Keratinocyte (primary cell): ENCODE measurements around the gene ARL4D. TPM values are rescaled to one million over a fixed set of nuclear protein-coding genes. Genes with fewer than 3 reads are reported as not detected.
"Not testable (repeated sequence)": the region's sequence is repeated elsewhere in the genome, so short reads cannot be mapped to it uniquely, and the experiment has no call there.

Experiments
- DNase-seq: peaks from one replicate; pipeline ENCODE4 v3.0.0-alpha.2; 2011; ENCODE audit warnings: low read depth, missing footprints, low spot score
- FAIRE-seq: peaks from 2 replicates; lab custom pipeline; 2011; peaks lifted over from hg19 to GRCh38; lab: Jason Lieb, UNC
- H2AFZ ChIP-seq: 2 replicates; pipeline ENCODE4 v1.6.0; 2012; ENCODE audit warnings: low read length, control low read depth, inconsistent platforms; ENCODE audit not compliant: control insufficient read depth
- H3K27ac ChIP-seq: 2 replicates; pipeline ENCODE4 v1.5.1; 2011; ENCODE audit warnings: low read length; ENCODE audit not compliant: control insufficient read depth, insufficient read depth
- H3K27me3 ChIP-seq: 3 replicates; pipeline ENCODE4 v1.6.0; 2011; ENCODE audit warnings: low read length; ENCODE audit not compliant: control insufficient read depth, insufficient read depth; ENCODE audit errors: extremely low read depth
- H3K36me3 ChIP-seq, 2 experiments: 2 replicates in 1 of 2; 3 replicates in 1 of 2; pipeline ENCODE4 v1.5.1; 2011; ENCODE audit warnings: low read length in 2 of 2, mild to moderate bottlenecking in 1 of 2; ENCODE audit not compliant: control insufficient read depth in 2 of 2, insufficient read depth in 2 of 2; ENCODE audit errors: extremely low read depth in 1 of 2
- H3K4me1 ChIP-seq: 3 replicates; pipeline ENCODE4 v1.5.1; 2011; ENCODE audit warnings: low read length; ENCODE audit not compliant: control insufficient read depth, insufficient read depth; ENCODE audit errors: extremely low read depth
- H3K4me2 ChIP-seq: 3 replicates; pipeline ENCODE4 v1.6.0; 2011; ENCODE audit warnings: low read depth, low read length; ENCODE audit not compliant: control insufficient read depth, insufficient read depth; ENCODE audit errors: extremely low read depth
- H3K4me3 ChIP-seq, 3 experiments: fragments of 200-600 bp in 1 of 3; sonication (generic) in 1 of 3; 2 replicates in 2 of 3; 3 replicates in 1 of 3; pipeline ENCODE4 v1.5.1; 2011 to 2016; ENCODE audit warnings: low read length in 3 of 3, mild to moderate bottlenecking in 3 of 3, control low read depth in 2 of 3, inconsistent platforms in 1 of 3, low read depth in 1 of 3, mixed read lengths in 1 of 3, mixed run types in 1 of 3, moderate library complexity in 1 of 3; ENCODE audit not compliant: control insufficient read depth in 2 of 3, insufficient read depth in 2 of 3; ENCODE audit errors: extremely low read depth in 1 of 3
- H3K79me2 ChIP-seq: 2 replicates; pipeline ENCODE4 v1.6.0; 2012; ENCODE audit warnings: low read length; ENCODE audit not compliant: control insufficient read depth, insufficient read depth
- H3K9ac ChIP-seq: 3 replicates; pipeline ENCODE4 v1.6.0; 2011; ENCODE audit warnings: low read length; ENCODE audit not compliant: control insufficient read depth, insufficient read depth; ENCODE audit errors: extremely low read depth
- H3K9me1 ChIP-seq: 3 replicates; pipeline ENCODE4 v1.6.0; 2011; ENCODE audit warnings: low read length; ENCODE audit not compliant: control insufficient read depth, insufficient read depth; ENCODE audit errors: extremely low read depth
- H3K9me3 ChIP-seq: 2 replicates; pipeline ENCODE4 v1.5.1; 2012; ENCODE audit warnings: low read depth, low read length; ENCODE audit not compliant: control insufficient read depth
- H4K20me1 ChIP-seq: 3 replicates; pipeline ENCODE4 v1.6.0; 2011; ENCODE audit warnings: low read length; ENCODE audit not compliant: control insufficient read depth, insufficient read depth; ENCODE audit errors: extremely low read depth
- EZH2 ChIP-seq: IDR thresholded peaks from one replicate; pipeline ENCODE4 v1.6.1; 2012; ENCODE audit warnings: inconsistent platforms, mild to moderate bottlenecking, low read length, moderate library complexity
- dilution Hi-C: fragments of 300-500 bp; cut with MboI; formaldehyde crosslinking; loops from one replicate; pipeline ENCODE4 v1.7.0; 2020; ENCODE audit warnings: low sequenced_read_pairs; ENCODE audit not compliant: extremely low pct_ligation_motif_present
- polyA plus RNA-seq, 5 experiments: library from polyadenylated mRNA; depleted of rRNA in 3 of 5; stranded (reverse) in 3 of 5; stranded (forward) in 1 of 5; unstranded in 1 of 5; fragments of >200 nt; gene quantifications; 1 replicate in 1 of 5; 2 replicates in 3 of 5; 3 replicates in 1 of 5; pipeline versions ENCODE4 v1.2.1 to v1.2.3, GENCODE V29; 2011 to 2012; ENCODE audit warnings: missing spikeins in 2 of 5, low read depth in 1 of 5, low replicate concordance in 1 of 5
- TF ChIP-seq, protein P1 (sequence below), 3 experiments: IDR thresholded peaks in 1 of 3; conservative IDR thresholded peaks in 1 of 3; optimal IDR thresholded peaks in 1 of 3; 2 replicates in 2 of 3; 3 replicates in 1 of 3; pipeline versions ENCODE3 to v1.5.1; 2011; ENCODE audit warnings: low read length in 3 of 3, mild to moderate bottlenecking in 3 of 3, moderate library complexity in 2 of 3, control low read depth in 1 of 3, inconsistent platforms in 1 of 3; ENCODE audit not compliant: insufficient read depth in 2 of 3; ENCODE audit errors: extremely low read depth in 1 of 3

ARL4D gene
- polyA plus RNA-seq, 1 donor (not counting 4 experiments of a cell fraction or from before 2014, with no cell fraction given) = 36.5 TPM

DNA sequence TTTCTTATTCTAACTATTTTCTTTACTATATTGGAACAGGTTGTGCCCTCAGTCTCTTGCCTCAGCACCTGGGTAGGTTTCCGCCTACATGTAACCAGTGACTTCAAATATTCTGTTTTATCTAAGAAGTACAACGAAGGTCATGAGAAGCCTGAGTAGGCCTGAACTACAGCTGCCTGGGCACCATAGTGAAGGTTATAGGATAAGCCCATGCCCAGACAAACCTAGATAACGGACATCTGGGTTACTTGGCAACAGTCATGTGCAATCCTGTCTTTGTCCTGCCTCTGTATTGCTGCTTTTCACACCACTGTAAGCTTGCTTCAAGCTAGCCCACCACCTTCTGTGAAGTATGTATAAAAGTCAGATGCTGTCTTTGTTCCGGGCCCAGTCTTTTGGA is 25.4 kb upstream of the ARL4D start:
- Histone ChIP-seq H3K27ac (no peak overlapping the region), H3K4me2 (no peak overlapping the region), H3K9ac (no peak overlapping the region), H4K20me1 (no peaks in the 10 kb centered on the region), H3K79me2 (no peaks in the 10 kb centered on the region), H3K27me3 (no peaks in the 10 kb centered on the region), H3K4me3 (no peak overlapping the region), H3K9me1 (no peaks in the 10 kb centered on the region), H3K36me3 (no peaks in the 10 kb centered on the region), H2AFZ (no peak overlapping the region), H3K4me1 (peaks cover 12% of the 10 kb centered on the region), H3K9me3 (no peaks in the 10 kb centered on the region)
- no peak for TF ChIP-seq EZH2
- TF ChIP-seq, protein P1, sequence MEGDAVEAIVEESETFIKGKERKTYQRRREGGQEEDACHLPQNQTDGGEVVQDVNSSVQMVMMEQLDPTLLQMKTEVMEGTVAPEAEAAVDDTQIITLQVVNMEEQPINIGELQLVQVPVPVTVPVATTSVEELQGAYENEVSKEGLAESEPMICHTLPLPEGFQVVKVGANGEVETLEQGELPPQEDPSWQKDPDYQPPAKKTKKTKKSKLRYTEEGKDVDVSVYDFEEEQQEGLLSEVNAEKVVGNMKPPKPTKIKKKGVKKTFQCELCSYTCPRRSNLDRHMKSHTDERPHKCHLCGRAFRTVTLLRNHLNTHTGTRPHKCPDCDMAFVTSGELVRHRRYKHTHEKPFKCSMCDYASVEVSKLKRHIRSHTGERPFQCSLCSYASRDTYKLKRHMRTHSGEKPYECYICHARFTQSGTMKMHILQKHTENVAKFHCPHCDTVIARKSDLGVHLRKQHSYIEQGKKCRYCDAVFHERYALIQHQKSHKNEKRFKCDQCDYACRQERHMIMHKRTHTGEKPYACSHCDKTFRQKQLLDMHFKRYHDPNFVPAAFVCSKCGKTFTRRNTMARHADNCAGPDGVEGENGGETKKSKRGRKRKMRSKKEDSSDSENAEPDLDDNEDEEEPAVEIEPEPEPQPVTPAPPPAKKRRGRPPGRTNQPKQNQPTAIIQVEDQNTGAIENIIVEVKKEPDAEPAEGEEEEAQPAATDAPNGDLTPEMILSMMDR (optimal IDR thresholded peaks at IDR 0.05 in 1 of 3, IDR thresholded peaks at IDR 0.05 in 1 of 3, conservative IDR thresholded peaks at IDR 0.05 in 1 of 3; ENCODE audit: extremely low read depth in 1 of 3, insufficient read depth in 2 of 3, low read length in 3 of 3) = no peak
- FAIRE-seq = no peak
- dilution Hi-C loops = no loop called here
- DNase-seq = no peak

DNA sequence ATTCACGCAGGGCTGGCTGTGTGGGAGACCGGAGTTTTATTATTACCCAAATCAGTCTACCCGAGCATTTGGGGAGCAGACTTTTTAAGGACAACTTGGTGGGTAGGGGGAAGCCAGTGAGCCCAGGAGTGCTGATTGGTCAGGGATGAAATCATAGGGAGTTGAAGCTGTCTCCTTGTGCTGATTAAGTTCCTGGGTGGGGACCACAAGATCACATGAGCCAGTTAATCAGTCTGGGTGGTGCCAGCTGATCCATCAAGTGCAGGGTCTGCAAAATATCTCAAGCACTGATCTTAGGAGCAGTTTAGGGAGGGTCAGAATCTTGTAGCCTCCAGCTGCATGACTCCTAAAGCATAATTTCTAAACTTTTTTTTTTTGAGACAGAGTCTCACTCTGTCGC is 22.9 kb upstream of the ARL4D start:
- H3K9me3 ChIP-seq, H3K27ac ChIP-seq, H3K4me2 ChIP-seq, FAIRE-seq, H3K36me3 ChIP-seq, dilution Hi-C loops, H3K4me3 ChIP-seq, H3K9me1 ChIP-seq, H3K4me1 ChIP-seq, DNase-seq, H3K27me3 ChIP-seq, H3K9ac ChIP-seq, H3K79me2 ChIP-seq, H4K20me1 ChIP-seq, H2AFZ ChIP-seq: not testable (repeated sequence)

DNA sequence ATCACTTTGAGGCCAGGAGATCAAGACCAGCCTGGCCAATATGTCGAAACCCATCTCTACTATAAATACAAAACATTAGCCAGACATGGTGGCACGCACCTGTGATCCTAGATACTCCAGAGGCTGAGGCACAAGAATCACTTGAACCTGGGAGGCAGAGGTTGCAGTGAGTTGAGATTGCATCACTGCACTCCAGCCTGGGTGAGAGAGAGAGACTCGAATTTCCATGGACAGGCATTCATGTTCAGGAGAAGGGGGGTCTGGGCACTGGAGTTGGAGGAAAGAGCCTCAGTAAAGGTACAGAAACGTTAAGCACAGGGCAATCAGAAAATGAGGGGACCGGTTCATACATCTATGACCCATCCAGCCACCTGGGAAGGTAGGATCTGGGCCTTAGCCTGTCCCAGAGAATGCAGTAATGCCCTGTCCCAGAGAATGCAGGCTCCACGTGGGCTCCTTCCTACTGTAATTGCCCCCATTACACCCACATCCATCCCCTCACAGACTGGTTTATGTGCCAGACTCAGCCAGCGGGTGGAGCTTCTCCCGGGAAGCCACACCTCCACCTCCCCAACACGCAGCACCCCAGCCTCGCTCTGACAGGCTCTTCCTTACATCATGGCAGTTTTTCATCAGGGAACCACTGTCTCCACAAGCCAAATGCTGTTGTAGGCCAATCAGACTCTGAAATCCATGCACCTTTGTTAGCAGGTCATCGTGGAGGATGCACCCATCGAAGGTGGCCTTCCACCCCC is 21.6 kb upstream of the ARL4D start:
- no peaks in the 10 kb centered on the region for H3K36me3 ChIP-seq
- dilution Hi-C loops = no loop called here
- H3K4me2 ChIP-seq = no peak overlapping the region
- no peaks in the 10 kb centered on the region for H4K20me1 ChIP-seq
- H3K27me3 ChIP-seq = no peaks in the 10 kb centered on the region
- no peak for DNase-seq
- TF ChIP-seq, protein P1 (optimal IDR thresholded peaks at IDR 0.05 in 1 of 3, IDR thresholded peaks at IDR 0.05 in 1 of 3, conservative IDR thresholded peaks at IDR 0.05 in 1 of 3; ENCODE audit: extremely low read depth in 1 of 3, insufficient read depth in 2 of 3, low read length in 3 of 3) = no peak
- TF ChIP-seq EZH2 = no peak
- H3K9me3 ChIP-seq = peaks cover 8% of the 10 kb centered on the region
- H2AFZ ChIP-seq = no peak overlapping the region
- FAIRE-seq = no peak
- no peak overlapping the region for H3K4me3 ChIP-seq
- no peaks in the 10 kb centered on the region for H3K4me1 ChIP-seq
- H3K9me1 ChIP-seq = no peaks in the 10 kb centered on the region
- H3K9ac ChIP-seq = no peak overlapping the region
- H3K27ac ChIP-seq = no peak overlapping the region
- no peaks in the 10 kb centered on the region for H3K79me2 ChIP-seq
